ACHN (cell line): ENCODE measurements around the gene TBCEL.
"Not testable (repeated sequence)": the region's sequence is repeated elsewhere in the genome, so short reads cannot be mapped to it uniquely, and the experiment has no call there.

Experiments used
- DNase-seq: peaks from one replicate; pipeline ENCODE4 v3.0.0-alpha.2; 2015
- in situ Hi-C: cut with HindIII; loops from 2 replicates; pipeline ENCODE4 v1.10.0; 2017; ENCODE audit warnings: low sequenced_read_pairs, low pct_ligation_motif_present, low pct_unique_long_range_greater_than_20kb

Gene TBCEL

GRCh38 chr11:121090145-121090721 lies 66.3 kb downstream of the TBCEL start:
- in situ Hi-C loops = no loop called here

GRCh38 chr11:121091492-121092152 lies 67.7 kb downstream of the TBCEL start:
- DNase-seq = no peak
- in situ Hi-C loops = no loop called here

More at GRCh38 chr11:121090145-121090721, 66.3 kb downstream of the TBCEL start:
- no peak for DNase-seq

GRCh38 chr11:121095561-121095960 lies 71.7 kb downstream of the TBCEL start:
- in situ Hi-C loops = no loop called here
- no peak for DNase-seq

- in situ Hi-C loops = no loop called here
- no peak for DNase-seq
Observed at GRCh38 chr11:121099364-121099763, 75.5 kb downstream of the TBCEL start.

GRCh38 chr11:121099885-121100284 lies 76.0 kb downstream of the TBCEL start:
- DNase-seq = no peak
- in situ Hi-C loops = no loop called here

GRCh38 chr11:121100943-121101342 lies 77.0 kb downstream of the TBCEL start, which contains the start of gene TECTA:
TSS of gene TECTA (plus strand) at chr11:121101243. CDS start at chr11:121102666, 1,423 bp downstream.
- DNase-seq = no peak
- in situ Hi-C loops = no loop called here

- in situ Hi-C loops = no loop called here
- no peak for DNase-seq
Observed at GRCh38 chr11:121104312-121104762, 80.4 kb downstream of the TBCEL start.

- in situ Hi-C loops = no loop called here
- no peak for DNase-seq
Observed at GRCh38 chr11:121105063-121105480, 81.2 kb downstream of the TBCEL start.

GRCh38 chr11:121105481-121106195 lies 81.7 kb downstream of the TBCEL start:
- DNase-seq = no peak
- in situ Hi-C loops = no loop called here

GRCh38 chr11:121106812-121107211 lies 82.9 kb downstream of the TBCEL start:
- no peak for DNase-seq
- in situ Hi-C loops = no loop called here

- in situ Hi-C loops = no loop called here
- DNase-seq = no peak
Observed at GRCh38 chr11:121108413-121108812, 84.5 kb downstream of the TBCEL start.

GRCh38 chr11:121109471-121109870 lies 85.6 kb downstream of the TBCEL start:
- in situ Hi-C loops = no loop called here
- no peak for DNase-seq

- in situ Hi-C loops = no loop called here
- DNase-seq = no peak
Observed at GRCh38 chr11:121109916-121110586, 86.1 kb downstream of the TBCEL start.

- in situ Hi-C loops = no loop called here
- no peak for DNase-seq
Observed at GRCh38 chr11:121110871-121111724, 87.2 kb downstream of the TBCEL start.

GRCh38 chr11:121112498-121113455 lies 88.9 kb downstream of the TBCEL start:
- in situ Hi-C loops = no loop called here
- DNase-seq = peak; percentile 53

- no peak for DNase-seq
- in situ Hi-C loops = no loop called here
Observed at GRCh38 chr11:121113611-121114010, 89.7 kb downstream of the TBCEL start.

- DNase-seq, in situ Hi-C loops: not testable (repeated sequence)
Observed at GRCh38 chr11:121115024-121115423, 91.1 kb downstream of the TBCEL start.
